HG03025 (cell line): Measurements from ENCODE around the gene ULBP1.
"Not testable (repeated sequence)": the region's sequence is repeated elsewhere in the genome, so short reads cannot be mapped to it uniquely, and the experiment has no call there.

Experiments used
- ATAC-seq: cut with Tn5 transposase; IDR thresholded peaks from one replicate; pipeline ENCODE4 v1.9.1; 2021; ENCODE audit warnings: mild to moderate bottlenecking, moderate library complexity; ENCODE audit not compliant: unreplicated experiment, low FRiP score

ULBP1 gene

GRCh38 chr6:150003599-150003998 lies 39.9 kb downstream of the ULBP1 start:
- ATAC-seq, result not testable (repeated sequence)

GRCh38 chr6:150004101-150004782 lies 40.5 kb downstream of the ULBP1 start:
- ATAC-seq, result no peak

DNA sequence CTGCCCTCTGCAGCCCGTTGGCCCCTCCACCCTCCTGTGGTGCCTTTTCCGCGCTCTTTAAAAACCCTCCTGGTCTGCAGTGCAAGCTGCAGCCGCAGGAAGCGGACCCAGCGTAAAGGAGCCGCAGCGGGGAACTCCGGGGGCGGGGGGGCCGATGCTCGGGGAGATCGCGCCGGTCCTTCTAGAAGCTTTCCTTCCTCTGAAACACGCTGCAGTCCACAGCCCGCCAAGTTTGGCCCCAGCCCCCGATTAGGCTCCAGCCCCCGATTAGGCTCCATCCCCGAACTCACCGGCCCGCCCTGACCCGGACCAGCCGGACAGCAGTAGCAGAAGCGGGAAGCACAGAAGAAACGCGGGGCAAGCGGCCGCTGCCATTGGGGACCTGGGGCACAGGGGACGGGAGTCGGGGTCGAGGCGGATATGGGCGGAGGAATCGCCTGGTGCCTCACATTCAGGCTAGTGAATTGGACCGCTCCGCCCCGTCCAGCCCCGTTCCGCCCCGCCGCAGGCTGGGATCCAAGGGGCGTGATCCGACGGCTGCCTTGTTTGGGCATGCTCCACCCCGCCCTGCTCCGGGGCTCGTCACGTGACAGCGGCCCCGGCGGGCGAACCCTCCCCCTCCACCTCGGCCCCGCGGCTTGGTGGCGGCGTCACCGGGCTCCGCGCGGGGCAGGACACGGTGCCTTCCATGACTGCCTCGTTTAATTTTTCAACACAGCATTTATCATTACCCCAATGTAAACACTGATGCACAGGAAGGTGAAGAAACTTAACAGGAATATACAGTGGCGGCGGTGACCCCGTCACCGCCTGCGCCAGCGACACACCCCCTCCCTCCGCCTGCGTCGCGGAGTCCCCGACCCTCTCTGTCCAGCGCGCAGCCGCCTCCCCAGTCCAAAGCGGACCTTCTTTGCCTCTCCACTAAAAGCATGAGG lies 41.3 kb downstream of the ULBP1 start:
- ATAC-seq, result peak; percentile 68

DNA sequence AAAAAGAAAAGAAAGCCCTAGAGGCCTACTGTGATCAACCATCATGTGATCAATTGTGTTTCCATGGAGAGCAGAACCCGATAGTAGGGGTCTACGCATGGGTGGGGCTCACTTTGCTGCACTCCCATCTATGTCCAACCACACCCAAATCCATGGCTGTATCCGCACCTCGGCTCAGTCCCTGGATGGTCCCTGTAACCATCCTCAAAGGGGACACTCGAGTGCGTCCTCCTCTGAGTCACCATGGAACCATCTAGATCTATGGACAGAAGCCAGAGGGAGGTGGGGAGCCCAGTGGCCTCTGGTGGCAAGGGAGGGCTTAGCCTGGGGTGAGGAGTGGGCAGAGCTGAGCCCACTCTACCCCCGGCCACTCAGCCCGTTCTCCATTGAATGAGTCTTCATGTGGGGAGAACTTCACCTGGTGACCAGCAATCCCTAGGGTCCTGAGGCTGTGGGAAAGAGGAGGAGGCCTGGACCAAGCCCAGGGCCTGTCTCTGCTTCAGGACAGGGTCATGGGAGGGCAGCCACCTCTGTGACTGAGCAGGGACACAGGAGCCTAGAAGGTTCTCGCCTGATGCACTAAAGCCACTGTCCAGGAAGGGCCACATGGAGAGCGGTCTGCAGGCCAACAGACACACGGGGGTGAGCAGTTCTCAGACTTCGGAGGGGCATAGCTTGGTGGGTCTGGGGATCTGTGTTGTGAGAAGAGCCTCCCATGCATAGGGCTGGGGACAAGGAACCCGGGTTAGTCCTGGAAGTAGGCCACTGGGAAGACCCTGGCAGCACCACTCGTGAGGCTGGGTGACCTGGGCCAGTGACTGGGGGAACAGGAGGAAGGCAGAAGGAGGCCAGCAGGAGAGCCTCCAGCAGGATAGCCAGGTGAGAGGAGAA lies 42.3 kb downstream of the ULBP1 start:
- ATAC-seq, result no peak

DNA sequence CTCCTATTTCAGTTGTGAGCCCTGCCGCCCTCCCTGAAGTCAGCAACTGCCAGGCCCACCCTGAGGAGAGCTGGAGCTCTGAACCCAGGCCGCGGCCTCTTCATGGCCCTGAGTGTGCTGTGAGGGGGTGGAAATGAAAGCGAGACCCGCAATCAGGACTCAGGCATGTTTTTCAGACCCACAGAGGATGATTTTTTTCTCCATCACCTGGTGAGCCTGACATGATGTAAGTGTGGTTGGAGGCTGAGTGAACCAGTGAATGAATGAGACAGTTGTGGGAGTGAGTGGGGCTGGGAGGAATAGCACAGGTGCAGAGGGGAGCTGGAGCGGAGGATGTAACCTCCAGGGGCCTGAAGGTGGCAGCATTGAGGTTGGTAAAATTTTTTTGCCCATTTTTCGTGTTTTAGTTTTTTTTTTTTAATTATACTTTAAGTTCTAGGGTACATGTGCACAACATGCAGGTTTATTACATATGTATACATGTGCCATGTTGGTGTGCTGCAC lies 43.3 kb downstream of the ULBP1 start:
- ATAC-seq, result no peak

DNA sequence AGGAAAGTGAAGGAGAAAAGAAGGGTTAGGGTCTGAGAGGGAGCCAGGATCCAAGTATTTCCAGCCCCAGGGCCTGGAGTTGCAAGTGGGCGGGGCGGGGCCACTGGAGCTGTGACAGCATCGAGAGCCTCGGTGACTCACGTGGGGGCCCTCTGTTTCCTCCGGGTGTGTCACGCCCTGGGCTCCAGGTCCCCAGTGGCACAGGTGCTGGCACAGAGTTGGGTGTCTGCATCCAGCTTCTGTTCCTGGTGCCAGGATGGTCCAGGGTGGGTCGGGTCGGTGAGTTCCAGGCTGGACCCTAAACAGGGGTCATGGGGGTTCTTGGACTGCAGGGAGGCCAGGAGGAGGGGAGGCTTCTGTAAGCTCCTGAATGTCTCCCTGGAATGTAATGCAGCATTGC lies 44.8 kb downstream of the ULBP1 start:
- no peak for ATAC-seq

DNA sequence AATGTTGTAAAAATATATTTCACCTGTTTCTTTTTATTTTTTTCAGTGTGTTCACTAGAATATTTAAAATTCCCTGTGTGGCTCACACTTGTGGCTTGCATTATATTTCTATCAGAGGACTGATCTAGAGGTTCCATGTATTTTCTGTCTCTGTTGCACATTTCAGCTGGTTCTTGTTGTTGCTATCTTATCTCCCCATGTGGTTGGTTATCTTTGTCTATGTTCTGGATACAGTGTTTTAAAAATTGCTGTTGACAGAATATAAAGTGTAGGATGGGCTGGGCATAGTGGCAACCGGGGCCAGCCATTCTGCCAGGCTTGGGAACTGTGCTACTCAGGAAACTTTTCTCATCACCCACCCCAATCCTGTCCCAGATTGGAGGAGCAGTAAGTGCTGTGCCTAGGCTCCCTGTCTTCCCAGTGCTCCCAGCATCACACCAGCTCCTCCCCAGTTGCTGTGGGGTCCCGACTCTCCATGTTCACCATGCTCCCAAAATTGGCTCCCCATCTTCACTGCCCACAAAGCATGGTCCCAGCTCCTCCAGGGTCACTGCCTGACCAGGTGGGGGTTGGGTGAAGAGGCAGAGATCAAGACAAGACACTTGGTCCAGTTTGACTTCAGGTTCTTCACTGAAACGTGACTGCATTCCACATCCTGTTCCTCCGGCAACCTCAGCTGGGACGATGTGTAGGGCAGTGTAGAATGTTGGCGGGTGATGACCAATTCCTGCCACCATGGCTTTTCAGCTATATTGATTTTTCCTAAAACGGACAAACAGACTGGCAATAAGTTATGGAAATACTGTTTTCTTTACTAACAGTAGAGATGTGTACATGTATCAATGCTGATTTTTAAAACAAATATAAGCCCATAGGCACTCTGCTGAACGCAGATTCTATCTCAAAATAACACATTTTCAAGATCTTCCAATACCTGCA lies 49.4 kb downstream of the ULBP1 start:
- ATAC-seq, result not testable (repeated sequence)

GRCh38 chr6:150013785-150014622 lies 50.3 kb downstream of the ULBP1 start:
- ATAC-seq, result not testable (repeated sequence)

DNA sequence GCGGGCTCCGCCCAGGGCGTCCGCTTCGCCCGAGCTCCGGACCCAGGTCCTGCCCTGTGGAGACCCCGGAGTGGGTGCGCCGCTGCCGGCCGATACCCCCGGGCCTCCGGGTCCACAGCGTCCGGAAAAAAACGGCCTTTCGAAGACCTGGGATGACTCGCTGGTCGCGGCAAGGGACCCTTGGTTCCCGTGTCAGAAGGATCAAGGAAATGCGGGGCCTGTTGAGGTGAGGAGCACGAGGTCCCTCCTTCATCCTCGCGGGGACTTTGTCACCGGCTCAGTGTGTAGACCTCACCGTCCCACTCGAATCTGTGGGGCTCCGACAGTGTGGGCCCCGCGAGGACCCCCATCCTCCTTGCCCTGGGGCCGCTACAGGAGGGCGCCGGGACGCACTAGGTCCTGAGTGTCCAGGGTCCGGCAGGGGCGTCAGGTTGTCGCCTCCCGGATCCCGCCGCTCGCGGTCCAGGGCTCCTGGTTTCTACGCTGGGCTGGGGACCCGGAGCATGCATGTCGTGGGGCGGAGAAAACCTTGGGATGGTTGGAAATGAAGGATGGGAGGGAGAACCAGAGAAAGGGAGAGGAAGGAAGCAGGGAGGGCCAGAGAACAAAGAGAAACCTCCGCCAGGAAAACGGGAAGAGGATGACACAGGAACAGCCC lies 51.0 kb downstream of the ULBP1 start:
- not testable (repeated sequence) for ATAC-seq

DNA sequence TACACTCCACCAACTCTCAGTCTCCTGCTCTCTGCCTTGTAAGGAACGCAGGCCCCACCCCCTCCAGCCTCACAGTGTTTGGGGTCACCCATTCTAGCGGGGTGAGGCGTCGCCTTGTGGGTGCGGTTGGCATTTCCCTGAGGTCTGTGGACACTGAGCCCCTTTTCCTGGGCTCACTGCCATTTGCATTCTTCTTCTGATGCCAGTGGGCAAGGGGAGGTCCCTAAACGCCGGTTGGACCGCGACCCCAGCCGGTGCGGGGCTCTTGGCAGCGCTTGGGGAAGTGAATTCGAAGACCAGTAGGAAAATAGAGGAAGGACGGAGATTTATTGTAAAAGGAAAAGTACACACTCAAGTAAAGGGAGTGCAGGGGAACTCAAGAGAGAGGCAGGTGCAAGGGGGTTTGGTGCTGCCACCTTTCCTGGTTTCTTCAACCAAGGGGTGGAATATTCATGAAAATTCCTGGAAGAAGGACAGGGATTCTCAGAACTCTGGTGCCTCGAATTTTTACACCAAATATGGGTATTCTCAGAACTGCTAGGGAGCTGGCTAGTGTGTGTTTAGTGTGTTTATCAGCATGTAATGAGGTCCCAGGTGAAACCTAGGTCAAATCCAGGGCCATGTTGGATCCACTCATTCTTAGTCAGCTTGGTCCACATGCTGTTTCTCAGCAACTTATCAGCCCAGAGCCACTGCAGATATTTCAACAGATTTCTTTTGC lies 51.7 kb downstream of the ULBP1 start:
- ATAC-seq, result not testable (repeated sequence)

DNA sequence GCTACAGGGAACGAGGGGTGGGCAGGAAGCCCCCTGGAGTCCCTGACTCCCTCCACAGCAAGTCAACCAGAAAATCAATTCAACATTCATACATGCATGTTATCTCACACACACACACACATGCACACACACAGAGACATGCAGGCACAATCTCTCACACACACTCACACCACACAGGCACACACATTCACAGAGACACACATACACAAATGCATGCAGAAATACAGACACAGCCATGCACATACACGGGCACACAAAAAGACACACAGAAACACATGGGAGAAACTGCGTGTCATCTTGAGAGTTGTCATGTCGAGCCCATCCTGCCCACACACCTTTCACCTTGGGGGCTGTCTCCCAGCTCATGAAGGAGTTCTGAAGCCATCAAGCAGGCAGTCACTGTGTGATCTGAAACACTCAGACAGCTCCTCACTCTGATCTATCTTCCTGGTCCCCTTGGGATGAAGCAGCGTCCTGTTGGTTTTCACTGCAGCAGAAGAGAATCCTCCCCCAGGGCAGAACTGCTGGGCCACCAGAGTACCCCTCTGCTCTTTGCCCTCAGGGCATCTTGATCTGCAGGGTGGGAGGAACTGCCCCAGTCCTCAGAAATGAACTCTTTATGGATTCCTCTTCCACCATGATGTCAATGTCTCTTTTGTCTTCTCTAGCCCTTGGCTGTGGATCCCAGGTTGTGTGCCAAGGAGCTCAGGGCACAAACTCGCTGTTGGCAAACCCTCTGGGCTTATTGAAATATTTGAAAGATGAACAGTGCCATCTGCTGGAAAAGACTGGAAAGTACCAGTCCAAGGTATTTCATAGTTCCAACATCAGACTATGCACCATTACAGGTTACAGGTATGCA lies 52.8 kb downstream of the ULBP1 start:
- ATAC-seq, result no peak

DNA sequence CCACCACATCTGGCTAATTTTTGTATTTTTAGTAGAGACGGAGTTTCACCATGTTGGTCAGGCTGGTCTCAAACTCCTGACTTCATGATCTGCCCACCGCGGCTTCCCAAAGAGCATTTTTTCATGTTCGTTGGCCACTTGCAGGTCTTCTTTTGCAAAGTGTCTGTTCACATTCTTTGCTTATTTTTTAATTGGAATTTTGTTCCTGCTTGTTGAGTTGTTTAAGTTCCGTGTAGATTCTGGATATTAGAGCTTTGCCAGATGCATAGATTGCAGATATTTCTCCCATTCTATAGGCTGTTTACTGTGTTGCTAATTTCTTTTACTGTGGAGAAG lies 53.4 kb downstream of the ULBP1 start:
- not testable (repeated sequence) for ATAC-seq

DNA sequence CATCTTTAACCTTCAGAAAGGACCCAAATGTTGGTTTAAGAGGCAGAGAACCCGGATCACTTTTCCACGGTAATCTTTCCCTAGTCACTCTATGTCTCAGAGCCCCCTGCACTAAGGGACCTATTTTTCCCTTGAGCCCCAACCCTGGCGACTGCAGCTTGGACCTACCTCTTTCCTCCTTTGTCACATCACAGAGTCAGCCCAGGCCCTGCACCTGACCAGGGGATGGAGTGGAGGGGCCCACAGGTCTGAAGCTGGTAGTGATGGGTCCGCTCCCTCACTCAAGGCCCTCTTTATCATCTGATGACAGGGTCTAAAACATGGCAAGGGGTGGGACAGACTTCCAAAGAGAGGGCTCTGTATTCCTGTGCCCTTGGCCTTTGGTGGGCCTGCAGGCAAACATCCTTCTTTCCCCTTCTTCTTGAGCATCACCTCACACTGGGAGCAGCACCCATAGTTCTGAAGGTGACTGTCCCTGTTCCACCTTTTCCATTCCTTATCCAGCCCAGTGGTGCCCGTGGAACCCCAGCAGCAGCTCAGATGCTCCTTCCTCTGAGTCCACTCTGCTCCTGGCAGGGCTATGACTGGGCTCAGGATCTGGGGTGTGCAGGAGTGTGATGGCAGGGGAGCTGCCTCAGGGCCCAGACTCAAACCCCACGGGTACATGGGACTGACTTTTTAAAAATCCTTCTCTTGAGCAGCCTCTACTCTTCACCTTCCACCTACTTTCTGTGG lies 55.3 kb downstream of the ULBP1 start:
- no peak for ATAC-seq

- ATAC-seq, result not testable (repeated sequence)
Observed at GRCh38 chr6:150021870-150022269, 58.1 kb downstream of the ULBP1 start.
